A673 (cell line): ENCODE results near the gene DENND1A.

Experiments
- CTCF ChIP-seq: fragments of 300-800, 200-600 bp; sonication (generic); conservative IDR thresholded peaks from 2 replicates; pipeline ENCODE4 v1.5.1; 2017; ENCODE audit warnings: low read depth, mild to moderate bottlenecking, antibody characterized with exemption, low read length, moderate library complexity, mixed read lengths
- EZH2 ChIP-seq: fragments of 200-600 bp; sonication (generic); IDR thresholded peaks from 2 replicates; pipeline ENCODE4 v1.6.1; 2017; ENCODE audit warnings: borderline replicate concordance, low read depth, mild to moderate bottlenecking, mixed read lengths, antibody characterized with exemption, low read length; ENCODE audit not compliant: poor library complexity, severe bottlenecking

DNA sequence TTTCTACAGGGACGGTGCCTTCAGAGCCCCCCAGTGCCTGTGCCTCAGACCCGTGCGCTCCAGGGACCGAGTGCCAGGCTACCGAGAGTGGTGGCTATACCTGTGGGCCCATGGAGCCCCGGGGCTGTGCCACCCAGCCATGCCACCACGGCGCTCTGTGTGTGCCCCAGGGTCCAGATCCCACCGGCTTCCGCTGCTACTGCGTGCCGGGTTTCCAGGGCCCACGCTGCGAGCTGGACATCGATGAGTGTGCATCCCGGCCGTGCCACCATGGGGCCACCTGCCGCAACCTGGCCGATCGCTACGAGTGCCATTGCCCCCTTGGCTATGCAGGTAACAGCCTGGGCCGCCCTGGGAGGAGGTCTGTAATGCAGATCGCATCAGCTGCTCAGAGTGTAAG lies 567.1 kb downstream of the DENND1A start:
- no peak for TF ChIP-seq CTCF
- TF ChIP-seq EZH2 = no peak
